ENCODE results near the gene PDK2.

The PDK2 gene

GRCh38 chr17:50135316-50136095, 40.4 kb downstream of the PDK2 start:
- no peak for DNase-seq (ENCODE audit: low spot score)

- no peak for DNase-seq (ENCODE audit: low spot score)
Measured at GRCh38 chr17:50136096-50136687, 41.0 kb downstream of the PDK2 start.

GRCh38 chr17:50137042-50137441, 41.9 kb downstream of the PDK2 start:
- DNase-seq (ENCODE audit: low spot score): no peak

- no peak for DNase-seq (ENCODE audit: low spot score)
Measured at GRCh38 chr17:50139185-50139783, 44.1 kb downstream of the PDK2 start.

- DNase-seq (ENCODE audit: low spot score): peak; percentile 85
Measured at GRCh38 chr17:50139950-50140885, 45.1 kb downstream of the PDK2 start.

- DNase-seq (ENCODE audit: low spot score): no peak
Measured at GRCh38 chr17:50141026-50141744, 46.0 kb downstream of the PDK2 start.

GRCh38 chr17:50141745-50142110, 46.6 kb downstream of the PDK2 start:
- DNase-seq (ENCODE audit: low spot score): no peak

GRCh38 chr17:50143461-50144176, 48.5 kb downstream of the PDK2 start:
- no peak for DNase-seq (ENCODE audit: low spot score)

GRCh38 chr17:50144355-50144754, 49.2 kb downstream of the PDK2 start:
- DNase-seq (ENCODE audit: low spot score): no peak

GRCh38 chr17:50144845-50145531, 49.8 kb downstream of the PDK2 start:
- no peak for DNase-seq (ENCODE audit: low spot score)

- no peak for DNase-seq (ENCODE audit: low spot score)
Measured at GRCh38 chr17:50145532-50146229, 50.5 kb downstream of the PDK2 start.

GRCh38 chr17:50146230-50146926, 51.2 kb downstream of the PDK2 start:
- no peak for DNase-seq (ENCODE audit: low spot score)

- no peak for DNase-seq (ENCODE audit: low spot score)
Measured at GRCh38 chr17:50146927-50147665, 51.9 kb downstream of the PDK2 start.

GRCh38 chr17:50147841-50148225, 52.7 kb downstream of the PDK2 start:
- DNase-seq (ENCODE audit: low spot score): no peak

- DNase-seq (ENCODE audit: low spot score): peak; percentile 73
Measured at GRCh38 chr17:50148226-50149090, 53.3 kb downstream of the PDK2 start.

- DNase-seq (ENCODE audit: low spot score): no peak
Measured at GRCh38 chr17:50149091-50149416, 53.9 kb downstream of the PDK2 start.

All from Ammon's horn (tissue), 1 donor.